Measurements from ENCODE around the gene PTPN23.

DNA sequence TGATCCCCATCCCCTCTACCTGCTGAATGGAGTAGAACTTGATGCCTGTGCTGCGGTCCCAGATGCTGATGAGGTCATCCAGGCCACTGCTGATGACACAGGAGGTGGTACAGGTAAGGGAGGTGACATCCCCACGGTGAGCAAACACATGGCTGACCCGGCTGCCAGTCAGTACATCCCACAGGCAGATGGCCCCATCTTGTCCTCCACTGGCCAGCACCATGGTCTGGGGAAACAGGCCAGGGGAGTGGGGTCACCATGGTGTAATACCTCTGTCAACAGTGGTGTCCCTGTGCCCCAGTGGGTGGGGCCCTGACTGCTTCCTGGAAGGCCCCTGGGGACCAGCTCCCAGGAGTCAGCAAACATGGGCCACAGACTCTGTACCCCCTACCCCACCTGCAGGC is 33.3 kb downstream of the PTPN23 start:
- TF ChIP-seq, protein P1, sequence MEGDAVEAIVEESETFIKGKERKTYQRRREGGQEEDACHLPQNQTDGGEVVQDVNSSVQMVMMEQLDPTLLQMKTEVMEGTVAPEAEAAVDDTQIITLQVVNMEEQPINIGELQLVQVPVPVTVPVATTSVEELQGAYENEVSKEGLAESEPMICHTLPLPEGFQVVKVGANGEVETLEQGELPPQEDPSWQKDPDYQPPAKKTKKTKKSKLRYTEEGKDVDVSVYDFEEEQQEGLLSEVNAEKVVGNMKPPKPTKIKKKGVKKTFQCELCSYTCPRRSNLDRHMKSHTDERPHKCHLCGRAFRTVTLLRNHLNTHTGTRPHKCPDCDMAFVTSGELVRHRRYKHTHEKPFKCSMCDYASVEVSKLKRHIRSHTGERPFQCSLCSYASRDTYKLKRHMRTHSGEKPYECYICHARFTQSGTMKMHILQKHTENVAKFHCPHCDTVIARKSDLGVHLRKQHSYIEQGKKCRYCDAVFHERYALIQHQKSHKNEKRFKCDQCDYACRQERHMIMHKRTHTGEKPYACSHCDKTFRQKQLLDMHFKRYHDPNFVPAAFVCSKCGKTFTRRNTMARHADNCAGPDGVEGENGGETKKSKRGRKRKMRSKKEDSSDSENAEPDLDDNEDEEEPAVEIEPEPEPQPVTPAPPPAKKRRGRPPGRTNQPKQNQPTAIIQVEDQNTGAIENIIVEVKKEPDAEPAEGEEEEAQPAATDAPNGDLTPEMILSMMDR (IDR thresholded peaks at IDR 0.05) = no peak
- TF ChIP-seq POLR2A (IDR thresholded peaks at IDR 0.05) = no peak

Measured in breast epithelium (tissue), 3 donors.